OCI-LY7 (cell line): Measurements from ENCODE around the gene DHCR7. TPM values are rescaled to one million over a fixed set of nuclear protein-coding genes. Genes with fewer than 3 reads are reported as not detected.

ENCODE experiments used
- BruUV-seq: library from RNA; stranded (reverse); fragments of 400-500 nt; replicated peaks from 2 replicates; lab custom pipeline; 2021; lab: Mats Ljungman, UMichigan
- CTCF ChIA-PET: fragments of 300-600 bp; sonication (Branson Sonifier 250); formaldehyde crosslinking; loops from one replicate; lab custom pipeline; 2022; ENCODE audit warnings: antibody characterized with exemption; ENCODE audit not compliant: unreplicated experiment; lab: Charles Lee
- POLR2A ChIA-PET: fragments of 300-600 bp; sonication (Branson Sonifier 250); formaldehyde crosslinking; loops from one replicate; lab custom pipeline; 2022; ENCODE audit warnings: antibody characterized with exemption; lab: Charles Lee
- DNase-seq: peaks from one replicate; pipeline ENCODE4 v3.0.0-alpha.2; 2015; ENCODE audit warnings: low spot score
- H2AFZ ChIP-seq: fragments of 200-600 bp; sonication (generic), shearing (Covaris generic); 2 replicates; pipeline ENCODE4 v1.6.1; 2014; ENCODE audit warnings: mild to moderate bottlenecking, antibody characterized with exemption, low read length, moderate library complexity
- H3K27ac ChIP-seq: fragments of 200-600 bp; sonication (generic); 2 replicates; pipeline ENCODE4 v1.5.1; 2014; ENCODE audit warnings: mixed run types, low read depth, mild to moderate bottlenecking, moderate library complexity, low read length, inconsistent platforms; ENCODE audit not compliant: poor library complexity, severe bottlenecking
- H3K36me3 ChIP-seq: fragments of 200-600 bp; sonication (generic); 2 replicates; pipeline ENCODE4 v1.6.1; 2014; ENCODE audit warnings: mild to moderate bottlenecking, antibody characterized with exemption, low read length, moderate library complexity, mixed read lengths; ENCODE audit not compliant: insufficient read depth
- H3K4me1 ChIP-seq: fragments of 200-600 bp; sonication (generic); 2 replicates; pipeline ENCODE4 v1.5.1; 2014; ENCODE audit warnings: mild to moderate bottlenecking, low read length; ENCODE audit not compliant: insufficient read depth, poor library complexity, severe bottlenecking
- H3K4me2 ChIP-seq: fragments of 200-600 bp; sonication (generic); 2 replicates; pipeline ENCODE4 v1.6.1; 2014; ENCODE audit warnings: mild to moderate bottlenecking, low read length
- H3K4me3 ChIP-seq: fragments of 200-600 bp; sonication (generic); 2 replicates; pipeline ENCODE4 v1.5.1; 2014; ENCODE audit warnings: mild to moderate bottlenecking, low read depth, low read length; ENCODE audit not compliant: poor library complexity, severe bottlenecking
- H3K79me2 ChIP-seq: fragments of 200-600 bp; sonication (generic); 2 replicates; pipeline ENCODE4 v1.6.1; 2016; ENCODE audit warnings: low read depth, mild to moderate bottlenecking, low read length, moderate library complexity, mixed read lengths; ENCODE audit not compliant: insufficient read depth
- H3K9me2 ChIP-seq: fragments of 200-600 bp; sonication (generic); 2 replicates; pipeline ENCODE4 v1.6.1; 2016; ENCODE audit warnings: mild to moderate bottlenecking, low read length, mixed read lengths; ENCODE audit not compliant: insufficient read depth
- H3K9me3 ChIP-seq: fragments of 200-600 bp; sonication (generic); 2 replicates; pipeline ENCODE4 v1.6.1; 2014; ENCODE audit warnings: mild to moderate bottlenecking, mixed run types, low read length, mixed read lengths
- H4K20me1 ChIP-seq: fragments of 200-600 bp; sonication (generic); 2 replicates; pipeline ENCODE4 v1.6.1; 2014; ENCODE audit warnings: mild to moderate bottlenecking, antibody characterized with exemption, low read length, moderate library complexity, mixed read lengths; ENCODE audit not compliant: insufficient read depth
- CTCF ChIP-seq: fragments of 200-600 bp; sonication (generic); conservative IDR thresholded peaks from 2 replicates; pipeline ENCODE4 v1.5.1; 2014; ENCODE audit warnings: mild to moderate bottlenecking, antibody characterized with exemption, low read length, moderate library complexity, mixed read lengths
- EZH2phosphoT487 ChIP-seq: fragments of 200-600 bp; sonication (generic); IDR thresholded peaks from 2 replicates; pipeline ENCODE4 v1.6.1; 2018; ENCODE audit warnings: low read depth, borderline replicate concordance, mild to moderate bottlenecking, mixed run types, antibody characterized with exemption, low read length, moderate library complexity, mixed read lengths
- intact Hi-C: fragments of 100-400 bp; cut with micrococcal nuclease; formaldehyde crosslinking; loops from one replicate; pipeline ENCODE4 v1.10.0; 2022; ENCODE audit not compliant: unreplicated experiment
- total RNA-seq, 2 experiments: library from RNA; depleted of rRNA in 1 of 2; stranded (reverse); fragments of >200 nt in 1 of 2; shearing (Covaris generic) in 1 of 2; gene quantifications; 2 replicates each; pipeline ENCODE4 v1.2.3, GENCODE V29; 2014 to 2022

DHCR7 gene
- total RNA-seq, 2 experiments from 2014 or later = 33.4 to 110 TPM

- no peaks in the 10 kb centered on the region for H3K36me3 ChIP-seq
- intact Hi-C loops = no loop called here
- H3K4me3 ChIP-seq = no peak overlapping the region
- H3K4me2 ChIP-seq = no peak overlapping the region
- ChIA-PET CTCF (no interaction called here), POLR2A (no interaction called here)
- no peaks in the 10 kb centered on the region for H3K9me3 ChIP-seq
- no peaks in the 10 kb centered on the region for H4K20me1 ChIP-seq
- H3K9me2 ChIP-seq = no peaks in the 10 kb centered on the region
- H3K4me1 ChIP-seq = peaks cover 26% of the 10 kb centered on the region
- no TSS peak for BruUV-seq
- H2AFZ ChIP-seq = no peak overlapping the region
- no peaks in the 10 kb centered on the region for H3K79me2 ChIP-seq
- no peak overlapping the region for H3K27ac ChIP-seq
- no peak for DNase-seq
- TF ChIP-seq EZH2phosphoT487 (no peak), CTCF (no peak)
Measured at GRCh38 chr11:71402878-71403277, 45.3 kb downstream of the DHCR7 start.

- no peak for TF ChIP-seq EZH2phosphoT487
- TF ChIP-seq CTCF = no peak
- Histone ChIP-seq H3K4me3 (no peak overlapping the region), H3K79me2 (no peaks in the 10 kb centered on the region), H4K20me1 (no peaks in the 10 kb centered on the region), H3K27ac (no peak overlapping the region), H3K9me3 (no peaks in the 10 kb centered on the region), H3K4me2 (no peak overlapping the region), H3K4me1 (peaks cover 4% of the 10 kb centered on the region), H2AFZ (no peak overlapping the region), H3K9me2 (no peaks in the 10 kb centered on the region), H3K36me3 (no peaks in the 10 kb centered on the region)
- intact Hi-C loops = no loop called here
- DNase-seq = no peak
- CTCF ChIA-PET = no interaction called here
- POLR2A ChIA-PET = no interaction called here
- no TSS peak for BruUV-seq
Measured at GRCh38 chr11:71400216-71400615, 48.0 kb downstream of the DHCR7 start.

- Histone ChIP-seq H3K9me3 (no peaks in the 10 kb centered on the region), H3K27ac (no peak overlapping the region), H3K4me3 (no peak overlapping the region), H2AFZ (no peak overlapping the region), H3K4me2 (no peak overlapping the region), H3K4me1 (no peaks in the 10 kb centered on the region), H4K20me1 (no peaks in the 10 kb centered on the region), H3K79me2 (no peaks in the 10 kb centered on the region), H3K36me3 (no peaks in the 10 kb centered on the region), H3K9me2 (no peaks in the 10 kb centered on the region)
- BruUV-seq = no TSS peak
- no peak for TF ChIP-seq EZH2phosphoT487
- intact Hi-C loops = no loop called here
- ChIA-PET POLR2A (interaction anchor here (1.9 kb wide), 1 partner anchor 25 kb away, joined by 4 read pairs; no protein-coding TSS in a partner anchor), CTCF (interaction anchor here (0.6 kb wide), 1 partner anchor 21 kb away, joined by 3 read pairs; no protein-coding TSS in a partner anchor)
- no peak for DNase-seq
Measured at GRCh38 chr11:71399341-71399740, 48.9 kb downstream of the DHCR7 start.
